Measurements from ENCODE around the gene C6orf89. TPM values are rescaled to one million over a fixed set of nuclear protein-coding genes. Genes with fewer than 3 reads are reported as not detected.

Gene C6orf89
- total RNA-seq, 1 experiment from 2014 or later = 36.9 TPM

- no peak overlapping the region for H3K27ac Mint-ChIP-seq (ENCODE audit: low read depth, unreplicated experiment)
- peaks cover 28% of the 10 kb centered on the region for H3K4me1 Mint-ChIP-seq (ENCODE audit: insufficient read depth, unreplicated experiment)
- no peaks in the 10 kb centered on the region for H3K27me3 Mint-ChIP-seq (ENCODE audit: insufficient read depth, unreplicated experiment)
- no TSS peak for BruUV-seq (replicated peaks)
- H3K4me3 Mint-ChIP-seq (ENCODE audit: unreplicated experiment) = no peak overlapping the region
- H3K9me3 Mint-ChIP-seq (ENCODE audit: unreplicated experiment) = no peaks in the 10 kb centered on the region
- ChIA-PET POLR2A (interaction anchor here (0.6 to 3.3 kb wide), 6 partner anchors 9 to 350 kb away, joined by 3 to 26 read pairs (median 3); partner anchors contain the start of gene PPIL1), CTCF (interaction anchor here (0.6 to 2.4 kb wide), 4 partner anchors 13 to 291 kb away, joined by 3 to 11 read pairs (median 3); no protein-coding TSS in a partner anchor)
- peaks cover 47% of the 10 kb centered on the region for H3K36me3 Mint-ChIP-seq (ENCODE audit: insufficient read depth, unreplicated experiment)
- TF ChIP-seq CTCF (IDR thresholded peaks at IDR 0.05; ENCODE audit: unreplicated experiment) = no peak
- intact Hi-C loops (cut with micrococcal nuclease) = no loop called here
- DNase-seq (ENCODE audit: unreplicated experiment) = no peak
These were observed 22.8 kb upstream of the C6orf89 start for GRCh38 chr6:36862848-36863382.

- BruUV-seq (replicated peaks) = no TSS peak
- no peak for TF ChIP-seq CTCF (IDR thresholded peaks at IDR 0.05; ENCODE audit: unreplicated experiment)
- intact Hi-C loops (cut with micrococcal nuclease) = no loop called here
- POLR2A ChIA-PET = interaction anchor here (0.6 to 3.3 kb wide), 5 partner anchors 10 to 133 kb away, joined by 3 to 26 read pairs (median 3); partner anchors contain the start of gene PPIL1
- peak overlapping the region; percentile 58 for H3K27ac Mint-ChIP-seq (ENCODE audit: low read depth, unreplicated experiment)
- CTCF ChIA-PET = interaction anchor here (0.8 to 2.4 kb wide), 3 partner anchors 9 to 18 kb away, joined by 3 to 11 read pairs (median 3); no protein-coding TSS in a partner anchor
- H3K27me3 Mint-ChIP-seq (ENCODE audit: insufficient read depth, unreplicated experiment) = no peaks in the 10 kb centered on the region
- no peaks in the 10 kb centered on the region for H3K9me3 Mint-ChIP-seq (ENCODE audit: unreplicated experiment)
- no peak overlapping the region for H3K4me3 Mint-ChIP-seq (ENCODE audit: unreplicated experiment)
- H3K36me3 Mint-ChIP-seq (ENCODE audit: insufficient read depth, unreplicated experiment) = peaks cover 56% of the 10 kb centered on the region
- peaks cover 28% of the 10 kb centered on the region for H3K4me1 Mint-ChIP-seq (ENCODE audit: insufficient read depth, unreplicated experiment)
- no peak for DNase-seq (ENCODE audit: unreplicated experiment)
These were observed 21.8 kb upstream of the C6orf89 start for GRCh38 chr6:36863670-36864540.

- Mint-ChIP-seq H3K36me3 (ENCODE audit: insufficient read depth, unreplicated experiment) (peaks cover 60% of the 10 kb centered on the region), H3K27ac (ENCODE audit: low read depth, unreplicated experiment) (peak overlapping the region; percentile 79), H3K27me3 (ENCODE audit: insufficient read depth, unreplicated experiment) (no peaks in the 10 kb centered on the region), H3K4me3 (ENCODE audit: unreplicated experiment) (no peak overlapping the region), H3K4me1 (ENCODE audit: insufficient read depth, unreplicated experiment) (peaks cover 23% of the 10 kb centered on the region), H3K9me3 (ENCODE audit: unreplicated experiment) (no peaks in the 10 kb centered on the region)
- intact Hi-C loops (cut with micrococcal nuclease) = no loop called here
- ChIA-PET CTCF (interaction anchor here (0.6 to 0.9 kb wide), 2 partner anchors 19 to 20 kb away, joined by 3 read pairs; partner anchors contain the start of gene C6orf89), POLR2A (interaction anchor here (0.6 to 1.1 kb wide), 2 partner anchors 9 to 320 kb away, joined by 3 to 4 read pairs; partner anchors contain the start of gene PPIL1)
- no peak for TF ChIP-seq CTCF (IDR thresholded peaks at IDR 0.05; ENCODE audit: unreplicated experiment)
- no peak for DNase-seq (ENCODE audit: unreplicated experiment)
- no TSS peak for BruUV-seq (replicated peaks)
These were observed 19.9 kb upstream of the C6orf89 start for GRCh38 chr6:36865835-36866234.
